IPS-18a (cell line): Measurements from ENCODE around the gene KIFAP3.

Source experiments
- H3K27ac ChIP-seq: one replicate; pipeline ENCODE4 v1.5.1; 2013; ENCODE audit warnings: low read length
- H3K27me3 ChIP-seq: one replicate; pipeline ENCODE4 v1.6.1; 2013; ENCODE audit warnings: mild to moderate bottlenecking, low read length; ENCODE audit not compliant: control insufficient read depth, insufficient read depth
- H3K36me3 ChIP-seq: one replicate; pipeline ENCODE4 v1.6.1; 2013; ENCODE audit warnings: low read depth, low read length; ENCODE audit not compliant: control insufficient read depth
- H3K4me1 ChIP-seq: one replicate; pipeline ENCODE4 v1.6.1; 2013; ENCODE audit warnings: low read depth, low read length; ENCODE audit not compliant: control insufficient read depth
- H3K4me3 ChIP-seq: one replicate; pipeline ENCODE4 v1.5.1; 2013; ENCODE audit warnings: low read length
- H3K9ac ChIP-seq: one replicate; pipeline ENCODE4 v1.6.1; 2013; ENCODE audit warnings: mild to moderate bottlenecking, low read length, moderate library complexity
- H3K9me3 ChIP-seq: one replicate; pipeline ENCODE4 v1.6.1; 2013; ENCODE audit warnings: low read depth, low read length; ENCODE audit not compliant: control insufficient read depth

KIFAP3 gene

DNA sequence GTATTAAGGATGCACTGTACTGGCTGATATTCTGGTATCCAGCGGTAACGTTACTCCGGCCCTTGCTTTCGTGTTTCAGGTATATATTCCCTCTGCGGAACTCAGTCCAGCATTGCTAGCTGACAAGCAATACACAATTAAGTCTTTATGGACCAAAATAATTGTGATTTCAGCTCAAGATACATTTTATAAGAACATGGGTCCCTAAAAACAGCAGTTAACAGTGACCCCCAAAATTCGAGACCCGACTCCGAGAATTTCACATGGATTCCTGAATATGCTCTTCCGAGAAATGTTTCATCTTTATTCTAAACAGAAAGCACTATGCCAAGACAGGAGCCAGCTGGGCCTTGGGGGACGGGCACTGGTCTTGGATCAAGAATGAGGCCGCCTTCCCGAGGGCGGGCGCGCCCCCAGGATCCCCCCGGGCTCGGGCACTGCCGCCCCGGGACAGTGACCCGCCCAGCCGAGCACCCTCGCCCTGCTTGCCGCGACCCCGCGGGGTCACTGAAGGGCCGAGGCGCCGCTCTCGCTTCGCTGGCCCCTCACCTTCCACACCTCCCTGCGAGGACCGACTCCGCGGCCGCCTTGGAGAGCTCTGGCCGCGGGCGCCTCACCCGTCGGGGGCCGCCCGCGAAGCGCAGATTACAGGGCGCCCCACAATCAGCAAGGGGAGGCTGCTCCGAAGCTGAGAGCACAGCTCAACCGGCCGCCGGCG, 181.4 kb downstream of the KIFAP3 start:
- peaks cover 3% of the 10 kb centered on the region for H3K36me3 ChIP-seq
- peak overlapping the region; percentile 94 for H3K4me3 ChIP-seq
- H3K4me1 ChIP-seq: peaks cover 25% of the 10 kb centered on the region
- no peak overlapping the region for H3K27ac ChIP-seq
- peak overlapping the region; percentile 79 for H3K9ac ChIP-seq
- H3K9me3 ChIP-seq: no peaks in the 10 kb centered on the region
- H3K27me3 ChIP-seq: no peaks in the 10 kb centered on the region

DNA sequence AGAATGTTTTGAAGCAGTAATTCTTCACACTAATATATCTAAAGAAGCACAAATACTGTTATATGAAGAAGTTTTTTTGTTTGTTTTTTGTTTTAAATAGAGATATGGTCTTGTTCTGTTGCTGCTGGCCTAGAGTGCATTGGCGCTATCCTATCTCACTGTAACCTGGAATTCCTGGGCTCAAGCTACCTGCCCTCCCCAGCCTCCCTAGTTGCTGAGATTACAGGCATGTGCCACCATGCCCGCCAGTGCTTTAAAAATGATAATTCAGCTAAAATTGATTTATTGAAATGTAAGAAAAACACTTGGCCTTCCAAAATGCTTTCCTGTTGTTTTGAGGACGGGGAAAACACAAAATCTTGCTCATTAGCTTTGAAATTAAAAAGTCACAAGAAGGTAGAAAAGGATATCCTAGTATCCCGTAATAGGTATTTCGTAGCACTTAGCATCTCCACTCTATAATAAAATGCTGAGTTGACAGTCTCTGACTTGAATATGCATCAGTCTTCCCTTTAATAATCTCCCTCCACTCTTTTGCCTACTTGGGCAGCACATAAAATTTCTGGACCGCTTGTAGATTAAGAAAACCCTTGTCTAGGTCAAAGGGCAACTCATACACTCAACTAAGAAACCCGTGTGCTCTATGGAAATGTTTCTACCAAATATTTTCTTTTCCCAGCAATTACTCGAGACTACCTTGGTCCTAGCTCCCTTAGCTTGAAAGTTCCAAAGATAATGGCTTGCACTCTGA, 182.1 kb downstream of the KIFAP3 start:
- Histone ChIP-seq H3K27me3 (no peaks in the 10 kb centered on the region), H3K4me1 (peaks cover 25% of the 10 kb centered on the region), H3K9me3 (no peaks in the 10 kb centered on the region), H3K9ac (peak overlapping the region; percentile 79), H3K27ac (no peak overlapping the region), H3K4me3 (peak overlapping the region; percentile 94), H3K36me3 (peaks cover 6% of the 10 kb centered on the region)

DNA sequence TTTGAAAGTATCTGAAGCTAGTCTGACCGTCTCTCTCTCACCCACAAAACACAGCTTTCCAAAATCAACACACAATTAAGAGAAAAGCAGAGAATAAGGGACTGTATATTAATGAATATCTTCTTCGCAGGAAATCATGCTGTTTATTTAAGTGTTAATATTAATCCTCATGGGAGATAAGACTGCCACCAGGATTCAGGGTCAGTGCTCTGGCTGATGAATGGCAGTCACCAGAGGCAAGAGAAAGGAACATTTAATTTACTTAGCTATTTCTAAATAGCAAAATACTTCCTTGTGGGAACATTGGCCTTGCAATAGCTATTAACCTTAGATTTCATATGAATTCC, 183.0 kb downstream of the KIFAP3 start:
- no peak overlapping the region for H3K4me3 ChIP-seq
- no peak overlapping the region for H3K9ac ChIP-seq
- H3K9me3 ChIP-seq: no peaks in the 10 kb centered on the region
- peaks cover 25% of the 10 kb centered on the region for H3K4me1 ChIP-seq
- H3K27me3 ChIP-seq: no peaks in the 10 kb centered on the region
- peaks cover 11% of the 10 kb centered on the region for H3K36me3 ChIP-seq
- no peak overlapping the region for H3K27ac ChIP-seq

DNA sequence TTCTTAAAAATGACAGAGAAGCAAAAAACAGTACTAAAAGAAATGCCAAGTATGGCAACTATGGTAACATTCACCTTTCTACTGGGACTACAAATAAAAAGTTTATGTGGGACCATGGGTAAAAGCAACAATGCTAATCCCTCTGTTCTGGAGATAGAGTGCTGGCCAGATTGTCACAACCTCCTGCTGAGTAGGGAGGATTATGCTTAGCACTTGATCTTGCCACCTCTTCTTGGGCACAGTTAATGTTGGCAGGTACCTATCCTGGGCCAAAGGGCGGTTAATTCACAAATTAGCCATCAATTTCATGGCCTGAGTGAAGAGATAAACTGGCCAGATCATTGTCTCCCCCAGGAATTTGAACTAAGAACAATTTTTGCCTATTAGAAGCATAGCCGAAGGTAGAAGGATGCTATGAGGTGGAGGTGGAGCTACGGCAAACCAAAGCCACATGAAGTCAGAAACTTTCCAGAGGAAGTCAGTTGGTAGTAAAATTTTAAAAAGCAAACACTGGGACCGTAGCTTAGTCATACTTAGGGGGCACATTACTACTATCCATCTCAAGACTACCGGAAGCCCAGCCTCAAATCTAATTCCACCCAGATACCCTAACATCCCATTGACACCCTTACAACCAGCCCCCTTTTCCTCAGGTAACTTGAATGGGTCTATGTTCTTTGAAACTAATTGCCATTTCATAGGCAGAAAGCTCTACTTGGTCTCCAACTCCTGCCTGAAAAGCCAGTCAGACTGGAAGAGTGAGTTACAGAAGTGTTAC, 183.5 kb downstream of the KIFAP3 start:
- H3K9ac ChIP-seq: no peak overlapping the region
- H3K27me3 ChIP-seq: no peaks in the 10 kb centered on the region
- H3K4me3 ChIP-seq: no peak overlapping the region

DNA sequence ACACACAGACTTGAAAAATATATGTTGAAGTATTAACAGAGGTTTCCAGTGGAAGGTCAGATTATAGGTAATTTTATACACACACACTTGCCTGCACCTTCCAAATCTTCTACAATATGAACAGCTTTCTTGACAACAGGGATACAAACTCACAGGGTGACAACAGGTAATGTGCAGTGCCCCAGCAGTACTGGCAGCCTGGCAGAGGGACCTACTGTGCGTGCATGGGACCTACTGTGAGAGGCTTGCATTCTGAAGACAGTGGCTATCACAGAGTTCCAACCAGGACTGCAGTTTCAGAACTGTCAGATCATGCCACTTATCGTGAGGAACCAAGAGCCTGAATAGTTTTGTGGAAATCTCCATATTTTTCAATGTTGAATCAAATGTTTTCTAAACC, 184.6 kb downstream of the KIFAP3 start:
- H3K27ac ChIP-seq: no peak overlapping the region
- H3K9ac ChIP-seq: no peak overlapping the region
- no peak overlapping the region for H3K4me3 ChIP-seq
- H3K9me3 ChIP-seq: no peaks in the 10 kb centered on the region
- H3K4me1 ChIP-seq: peaks cover 19% of the 10 kb centered on the region
- H3K36me3 ChIP-seq: peaks cover 11% of the 10 kb centered on the region
- no peaks in the 10 kb centered on the region for H3K27me3 ChIP-seq

More for the DNA sequence above, 183.5 kb downstream of the KIFAP3 start:
- Histone ChIP-seq H3K9me3 (no peaks in the 10 kb centered on the region), H3K4me1 (peaks cover 23% of the 10 kb centered on the region), H3K27ac (no peak overlapping the region), H3K36me3 (peaks cover 11% of the 10 kb centered on the region)

DNA sequence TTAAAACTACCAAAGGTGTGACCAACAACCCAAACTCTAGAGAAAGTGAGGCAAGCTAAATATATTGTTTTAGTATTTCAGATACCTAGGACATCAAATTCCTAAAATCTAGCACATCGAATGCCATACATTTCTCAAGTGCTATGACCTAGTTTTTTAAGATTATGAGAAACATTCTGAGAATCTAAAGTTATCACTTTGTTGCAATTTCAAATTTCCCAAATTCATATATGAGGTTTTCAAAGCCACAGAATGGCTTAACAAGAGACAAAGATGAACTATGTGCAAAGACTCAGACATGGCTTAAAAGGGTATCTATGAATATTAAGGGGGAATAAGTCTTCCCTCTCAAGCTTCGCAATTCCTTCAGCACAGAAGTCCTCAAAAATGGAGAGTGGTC, 187.6 kb downstream of the KIFAP3 start:
- H3K9me3 ChIP-seq: no peaks in the 10 kb centered on the region
- no peaks in the 10 kb centered on the region for H3K27me3 ChIP-seq
- H3K27ac ChIP-seq: no peak overlapping the region
- H3K36me3 ChIP-seq: peaks cover 11% of the 10 kb centered on the region
- H3K4me1 ChIP-seq: peaks cover 9% of the 10 kb centered on the region
- no peak overlapping the region for H3K4me3 ChIP-seq
- H3K9ac ChIP-seq: no peak overlapping the region

DNA sequence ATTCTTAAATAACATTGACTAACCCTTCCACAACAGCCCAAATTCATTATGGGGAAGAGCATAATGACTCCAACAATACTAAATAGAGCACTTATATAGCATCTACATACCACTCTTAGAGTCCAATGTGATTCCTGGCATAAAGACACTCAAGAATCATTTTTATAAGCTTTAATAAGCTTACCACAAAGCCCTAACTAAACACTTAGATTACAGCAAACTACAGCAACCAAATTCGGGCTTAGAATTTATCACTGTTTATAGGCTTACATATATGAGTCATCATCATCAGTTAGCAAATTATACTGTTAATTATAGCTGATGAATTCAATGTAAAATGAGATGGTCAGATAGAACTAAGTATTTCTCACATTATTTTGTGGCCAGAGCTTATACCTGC, 188.1 kb downstream of the KIFAP3 start:
- Histone ChIP-seq H3K4me1 (peaks cover 9% of the 10 kb centered on the region), H3K36me3 (peaks cover 11% of the 10 kb centered on the region), H3K27ac (no peak overlapping the region)

DNA sequence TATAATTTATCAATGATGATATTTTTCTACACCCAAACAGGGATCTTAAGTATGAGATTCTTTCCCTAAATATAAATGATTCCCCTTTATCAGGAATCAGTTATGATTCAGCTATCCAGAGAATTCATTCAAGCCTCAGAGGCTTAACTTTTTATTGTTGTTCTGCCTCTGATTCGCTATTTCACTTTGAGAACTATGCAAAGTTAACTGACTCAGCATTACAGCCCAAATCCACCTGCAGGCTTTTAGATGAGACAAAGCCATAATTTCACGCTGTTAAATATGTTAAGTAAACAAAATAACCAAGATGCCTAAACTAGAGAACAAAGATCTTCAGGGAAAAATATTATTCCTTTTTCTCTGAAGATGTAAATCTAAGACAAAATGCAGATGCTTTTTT, 189.3 kb downstream of the KIFAP3 start:
- Histone ChIP-seq H3K27me3 (no peaks in the 10 kb centered on the region), H3K9ac (no peak overlapping the region), H3K36me3 (peaks cover 11% of the 10 kb centered on the region), H3K4me3 (no peak overlapping the region), H3K27ac (no peak overlapping the region), H3K9me3 (no peaks in the 10 kb centered on the region), H3K4me1 (no peaks in the 10 kb centered on the region)

More for the DNA sequence above, 188.1 kb downstream of the KIFAP3 start:
- Histone ChIP-seq H3K9ac (no peak overlapping the region), H3K9me3 (no peaks in the 10 kb centered on the region), H3K4me3 (no peak overlapping the region), H3K27me3 (no peaks in the 10 kb centered on the region)

DNA sequence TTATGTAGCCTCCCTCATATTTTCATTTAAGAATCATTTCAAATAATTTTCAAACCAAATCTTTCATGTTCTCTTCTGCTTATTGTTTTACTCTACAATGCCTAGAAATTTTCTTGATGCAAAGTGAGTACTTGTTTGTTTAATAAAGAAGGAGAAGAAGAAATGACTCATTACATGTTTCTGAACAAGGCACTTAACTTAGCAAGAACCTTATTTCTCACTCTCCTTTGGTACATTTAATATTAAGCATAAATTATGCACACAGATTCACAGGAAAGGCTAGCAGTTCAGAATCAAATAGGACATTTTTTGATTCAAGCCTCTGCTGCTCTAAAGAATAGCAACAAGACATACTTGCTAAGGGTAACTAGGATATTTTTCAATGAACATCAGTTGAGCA, 189.9 kb downstream of the KIFAP3 start:
- Histone ChIP-seq H3K27me3 (no peaks in the 10 kb centered on the region), H3K4me1 (no peaks in the 10 kb centered on the region), H3K9ac (no peak overlapping the region), H3K9me3 (no peaks in the 10 kb centered on the region), H3K36me3 (peaks cover 11% of the 10 kb centered on the region), H3K27ac (no peak overlapping the region), H3K4me3 (no peak overlapping the region)

DNA sequence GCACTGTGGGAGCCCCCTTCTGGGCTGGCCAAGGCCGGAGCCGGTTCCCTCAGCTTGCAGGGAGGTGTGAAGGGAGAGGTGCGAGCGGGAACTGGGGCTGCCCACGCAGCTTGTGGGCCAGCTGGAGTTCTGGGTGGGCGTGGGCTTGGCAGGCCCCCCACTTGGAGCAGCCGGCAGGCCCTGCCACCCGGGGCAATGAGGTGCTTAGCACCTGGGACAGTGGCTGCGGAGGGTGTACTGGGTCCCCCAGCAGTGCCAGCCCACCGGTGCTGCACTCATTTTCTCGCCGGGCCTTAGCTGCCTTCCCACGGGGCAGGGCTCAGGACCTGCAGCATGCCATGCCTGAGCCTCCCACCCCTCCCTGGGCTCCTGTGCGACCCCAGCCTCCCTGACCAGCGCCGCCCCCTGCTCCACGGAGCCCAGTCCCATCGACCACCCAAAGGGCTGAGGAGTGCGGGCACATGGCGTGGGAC, 192.4 kb downstream of the KIFAP3 start:
- Histone ChIP-seq H3K36me3 (peaks cover 5% of the 10 kb centered on the region), H3K27me3 (no peaks in the 10 kb centered on the region), H3K4me3 (no peak overlapping the region), H3K27ac (no peak overlapping the region), H3K9me3 (no peaks in the 10 kb centered on the region), H3K4me1 (no peaks in the 10 kb centered on the region), H3K9ac (no peak overlapping the region)

DNA sequence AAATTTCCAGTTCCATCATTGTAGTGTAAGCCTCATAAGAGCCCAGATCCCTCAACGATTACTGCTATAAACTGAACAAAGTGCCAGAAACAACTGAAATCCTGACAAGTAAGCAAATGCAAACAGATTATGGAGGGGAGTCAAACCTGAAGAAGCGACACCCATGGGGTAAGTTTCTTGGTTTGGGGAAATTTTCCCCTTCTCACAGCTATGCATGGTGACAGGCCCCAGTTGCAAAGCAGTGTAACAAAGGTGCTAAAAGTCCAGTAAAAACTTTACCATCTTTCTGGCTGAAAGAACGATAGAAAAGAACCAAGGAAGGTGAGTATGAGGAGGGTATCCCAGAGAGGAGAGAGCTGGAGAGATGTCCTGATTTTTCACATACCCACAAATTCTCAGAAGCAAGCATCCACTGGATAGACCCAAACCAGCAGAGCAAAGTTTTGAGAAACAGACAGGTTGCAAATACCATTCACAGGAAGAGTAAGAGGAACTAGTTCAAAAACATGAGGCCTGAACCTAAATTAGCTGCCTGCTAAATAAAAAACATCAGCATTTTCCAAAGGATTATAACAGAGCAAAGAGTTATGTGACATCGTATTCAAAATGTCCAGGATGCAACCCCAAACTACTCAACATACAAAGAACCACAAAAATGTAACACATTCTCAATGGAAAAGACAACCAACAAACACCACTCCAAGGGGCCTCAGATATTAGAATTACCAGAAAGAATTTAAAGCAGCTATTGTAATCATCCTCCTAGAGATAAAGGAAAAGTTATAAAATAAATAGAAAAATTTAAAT, 195.3 kb downstream of the KIFAP3 start:
- H3K4me3 ChIP-seq: no peak overlapping the region
- no peaks in the 10 kb centered on the region for H3K9me3 ChIP-seq
- peaks cover 19% of the 10 kb centered on the region for H3K36me3 ChIP-seq
- no peaks in the 10 kb centered on the region for H3K27me3 ChIP-seq
- H3K9ac ChIP-seq: no peak overlapping the region
- no peak overlapping the region for H3K27ac ChIP-seq
- no peaks in the 10 kb centered on the region for H3K4me1 ChIP-seq
